ENCODE results near the gene RNF223. TPM values are rescaled to one million over a fixed set of nuclear protein-coding genes. Genes with fewer than 3 reads are reported as not detected.
A peak's percentile ranks its signal among the peaks of the same experiment; 100 is the strongest.

The RNF223 gene
- total and polyA plus RNA-seq, 2 of the 13 experiments (the other 11 are each of a cell fraction or from before 2014, with no cell fraction given): 0.03 TPM; not detected in 1

DNA sequence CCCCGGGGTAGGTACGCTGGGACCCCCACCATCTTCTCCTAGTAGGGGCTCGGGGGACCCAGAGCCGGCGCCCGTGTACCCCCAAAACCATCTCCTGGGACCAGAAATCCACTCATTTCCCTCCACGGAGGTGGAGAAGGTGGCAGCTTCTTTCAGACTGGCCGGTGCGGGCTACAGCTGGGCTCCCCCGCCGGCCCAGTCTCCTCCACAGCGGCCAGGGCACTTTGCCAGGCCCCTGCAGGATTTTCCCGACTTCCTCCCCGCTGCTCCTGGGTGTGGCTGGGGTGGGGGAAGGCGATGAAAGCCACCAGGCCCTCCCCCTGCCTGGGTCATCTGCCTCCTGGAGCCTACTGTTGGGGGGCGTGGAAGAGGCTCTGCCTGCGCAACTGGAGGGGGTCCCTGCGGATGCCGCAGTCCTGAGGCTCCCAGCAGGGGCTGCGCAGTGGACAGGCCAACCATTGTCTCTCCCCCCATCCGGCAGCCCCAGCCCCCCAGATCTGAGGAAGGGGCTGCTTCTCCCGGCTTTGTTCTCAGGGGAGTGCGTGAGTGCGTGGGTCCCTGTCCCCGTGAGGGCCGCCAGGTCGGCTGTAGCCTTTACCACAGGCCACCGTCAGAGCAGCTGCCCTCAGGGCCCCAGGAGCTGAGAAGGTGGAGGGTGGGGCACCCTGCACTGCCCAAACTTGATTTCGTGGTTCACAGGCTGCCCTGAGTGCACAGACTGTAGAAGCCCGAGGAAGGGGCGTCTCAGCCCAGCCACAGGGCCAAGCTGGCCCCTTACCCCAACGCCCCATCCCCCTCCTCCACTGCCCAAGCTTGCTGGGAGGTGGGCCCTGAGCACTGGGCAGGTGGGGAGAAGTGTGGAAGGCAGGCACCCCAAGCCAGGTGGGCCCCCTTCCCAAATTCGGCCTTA, 52.8 kb downstream of the RNF223 start (continued):
- TF ChIP-seq, protein P1, sequence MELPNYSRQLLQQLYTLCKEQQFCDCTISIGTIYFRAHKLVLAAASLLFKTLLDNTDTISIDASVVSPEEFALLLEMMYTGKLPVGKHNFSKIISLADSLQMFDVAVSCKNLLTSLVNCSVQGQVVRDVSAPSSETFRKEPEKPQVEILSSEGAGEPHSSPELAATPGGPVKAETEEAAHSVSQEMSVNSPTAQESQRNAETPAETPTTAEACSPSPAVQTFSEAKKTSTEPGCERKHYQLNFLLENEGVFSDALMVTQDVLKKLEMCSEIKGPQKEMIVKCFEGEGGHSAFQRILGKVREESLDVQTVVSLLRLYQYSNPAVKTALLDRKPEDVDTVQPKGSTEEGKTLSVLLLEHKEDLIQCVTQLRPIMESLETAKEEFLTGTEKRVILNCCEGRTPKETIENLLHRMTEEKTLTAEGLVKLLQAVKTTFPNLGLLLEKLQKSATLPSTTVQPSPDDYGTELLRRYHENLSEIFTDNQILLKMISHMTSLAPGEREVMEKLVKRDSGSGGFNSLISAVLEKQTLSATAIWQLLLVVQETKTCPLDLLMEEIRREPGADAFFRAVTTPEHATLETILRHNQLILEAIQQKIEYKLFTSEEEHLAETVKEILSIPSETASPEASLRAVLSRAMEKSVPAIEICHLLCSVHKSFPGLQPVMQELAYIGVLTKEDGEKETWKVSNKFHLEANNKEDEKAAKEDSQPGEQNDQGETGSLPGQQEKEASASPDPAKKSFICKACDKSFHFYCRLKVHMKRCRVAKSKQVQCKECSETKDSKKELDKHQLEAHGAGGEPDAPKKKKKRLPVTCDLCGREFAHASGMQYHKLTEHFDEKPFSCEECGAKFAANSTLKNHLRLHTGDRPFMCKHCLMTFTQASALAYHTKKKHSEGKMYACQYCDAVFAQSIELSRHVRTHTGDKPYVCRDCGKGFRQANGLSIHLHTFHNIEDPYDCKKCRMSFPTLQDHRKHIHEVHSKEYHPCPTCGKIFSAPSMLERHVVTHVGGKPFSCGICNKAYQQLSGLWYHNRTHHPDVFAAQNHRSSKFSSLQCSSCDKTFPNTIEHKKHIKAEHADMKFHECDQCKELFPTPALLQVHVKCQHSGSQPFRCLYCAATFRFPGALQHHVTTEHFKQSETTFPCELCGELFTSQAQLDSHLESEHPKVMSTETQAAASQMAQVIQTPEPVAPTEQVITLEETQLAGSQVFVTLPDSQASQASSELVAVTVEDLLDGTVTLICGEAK (IDR thresholded peaks at IDR 0.05): no peak
- TF ChIP-seq, protein P1 (CRISPR knock-in tag; IDR thresholded peaks at IDR 0.05): no peak
- TF ChIP-seq ZNF543 (CRISPR knock-in tag; IDR thresholded peaks at IDR 0.05): 0 out of 2 replicates have a peak, but pooled peaks have one; percentile 19
- TF ChIP-seq ZBED4 (CRISPR knock-in tag; IDR thresholded peaks at IDR 0.05; ENCODE audit: borderline replicate concordance): no peak
- no peak for TF ChIP-seq ZNF331 (CRISPR knock-in tag; IDR thresholded peaks at IDR 0.05)
- TF ChIP-seq CEBPG (CRISPR knock-in tag; IDR thresholded peaks at IDR 0.05): no peak
- no peak for TF ChIP-seq SOX13 (IDR thresholded peaks at IDR 0.05)
- TF ChIP-seq SOX13 (CRISPR knock-in tag; conservative IDR thresholded peaks at IDR 0.05 in 1 of 2, IDR thresholded peaks at IDR 0.05 in 1 of 2): no peak
- no peak for TF ChIP-seq ZBTB20 (CRISPR knock-in tag; IDR thresholded peaks at IDR 0.05; ENCODE audit: borderline replicate concordance, low read depth)
- TF ChIP-seq SAFB2 (CRISPR knock-in tag; IDR thresholded peaks at IDR 0.05; ENCODE audit: borderline replicate concordance, low read depth): no peak
- TF ChIP-seq ZNF7 (CRISPR knock-in tag; IDR thresholded peaks at IDR 0.05): no peak
- TF ChIP-seq KDM2A (CRISPR knock-in tag; IDR thresholded peaks at IDR 0.05; ENCODE audit: borderline replicate concordance, low read depth): no peak
- no peak for TF ChIP-seq EP300 (IDR thresholded peaks at IDR 0.05; ENCODE audit: low read depth in 2 of 2, low read length in 2 of 2)
- no peak for TF ChIP-seq EP300 (CRISPR knock-in tag; IDR thresholded peaks at IDR 0.05; ENCODE audit: borderline replicate concordance)
- no peak for TF ChIP-seq ISX (CRISPR knock-in tag; conservative IDR thresholded peaks at IDR 0.05)

Data from HepG2 (cell line).